ENCODE data around the gene C6orf47.
A peak's percentile ranks its signal among the peaks of the same experiment; 100 is the strongest.
"Not testable (repeated sequence)": the region's sequence is repeated elsewhere in the genome, so short reads cannot be mapped to it uniquely, and the experiment has no call there.

Gene C6orf47

GRCh38 chr6:31660381-31661261 is at the start of gene C6orf47:
C6orf47 (minus strand) TSS chr6:31660778; CDS start chr6:31659947, 831 bp downstream.
- DNase-seq (ENCODE audit: low read depth) = peak; percentile 68

- not testable (repeated sequence) for DNase-seq (ENCODE audit: low read depth)
Observed at GRCh38 chr6:31709157-31709556, 48.6 kb upstream of the C6orf47 start.

- no peak for DNase-seq (ENCODE audit: low read depth)
Observed at GRCh38 chr6:31708224-31708623, 47.6 kb upstream of the C6orf47 start.

GRCh38 chr6:31707701-31708100 is 47.1 kb upstream of the C6orf47 start:
- no peak for DNase-seq (ENCODE audit: low read depth)

- DNase-seq (ENCODE audit: low read depth) = no peak
Observed at GRCh38 chr6:31706599-31706998, 46.0 kb upstream of the C6orf47 start, which contains the start of gene LY6G6F. LY6G6F (plus strand) TSS chr6:31706866; CDS start chr6:31706907, 41 bp downstream.

- no peak for DNase-seq (ENCODE audit: low read depth)
Observed at GRCh38 chr6:31705931-31706330, 45.4 kb upstream of the C6orf47 start.

GRCh38 chr6:31702819-31703716 is 42.5 kb upstream of the C6orf47 start, which contains the start of gene ABHD16A:
ABHD16A (minus strand) TSS chr6:31703324; CDS start chr6:31703281, 43 bp downstream.
- DNase-seq (ENCODE audit: low read depth) = peak; percentile 96

- DNase-seq (ENCODE audit: low read depth) = peak; percentile 18
Observed at GRCh38 chr6:31702405-31702818, 41.8 kb upstream of the C6orf47 start.

GRCh38 chr6:31701666-31702404 is 41.3 kb upstream of the C6orf47 start:
- no peak for DNase-seq (ENCODE audit: low read depth)

GRCh38 chr6:31700740-31701401 is 40.3 kb upstream of the C6orf47 start:
- no peak for DNase-seq (ENCODE audit: low read depth)

- DNase-seq (ENCODE audit: low read depth) = no peak
Observed at GRCh38 chr6:31697555-31697954, 37.0 kb upstream of the C6orf47 start.

- no peak for DNase-seq (ENCODE audit: low read depth)
Observed at GRCh38 chr6:31693535-31693934, 33.0 kb upstream of the C6orf47 start.

GRCh38 chr6:31692886-31693285 is 32.3 kb upstream of the C6orf47 start:
- no peak for DNase-seq (ENCODE audit: low read depth)

- DNase-seq (ENCODE audit: low read depth) = no peak
Observed at GRCh38 chr6:31692353-31692752, 31.8 kb upstream of the C6orf47 start.

- no peak for DNase-seq (ENCODE audit: low read depth)
Observed at GRCh38 chr6:31691564-31692108, 31.1 kb upstream of the C6orf47 start.

GRCh38 chr6:31691078-31691463 is 30.5 kb upstream of the C6orf47 start:
- no peak for DNase-seq (ENCODE audit: low read depth)

- DNase-seq (ENCODE audit: low read depth) = no peak
Observed at GRCh38 chr6:31690231-31691077, 29.9 kb upstream of the C6orf47 start.

GRCh38 chr6:31689249-31690110 is 28.9 kb upstream of the C6orf47 start:
- no peak for DNase-seq (ENCODE audit: low read depth)
